DMS153 treated with DMSO at 0.1 percent for 48 hours (cell line): ENCODE data around the gene PPTC7.
A peak's percentile ranks its signal among the peaks of the same experiment; 100 is the strongest.
"Not testable (repeated sequence)": the region's sequence is repeated elsewhere in the genome, so short reads cannot be mapped to it uniquely, and the experiment has no call there.

Source experiments
- DNase-seq: peaks from one replicate; lab custom pipeline; 2025; ENCODE audit not compliant: unreplicated experiment; lab: John Stamatoyannopoulos, UW

PPTC7 gene

DNA sequence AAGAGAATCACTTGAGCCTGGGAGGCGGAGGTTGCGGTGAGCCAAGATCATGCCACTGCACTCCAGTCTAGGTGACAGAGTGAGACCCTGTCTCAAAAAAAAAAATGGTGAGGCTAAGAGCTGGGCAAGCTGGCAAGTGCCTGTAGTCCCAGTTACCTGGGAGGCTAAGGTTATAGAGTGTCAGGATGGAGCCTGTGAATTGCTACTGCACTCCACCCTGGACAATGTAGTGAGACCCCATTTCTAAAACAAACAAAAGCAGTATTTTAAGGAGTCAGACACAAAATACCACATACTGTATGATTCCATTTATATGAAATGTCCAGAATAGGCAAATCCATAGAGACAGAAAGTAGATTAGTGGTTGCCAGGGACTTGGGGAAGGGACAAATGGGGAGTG, 4.0 kb upstream of the PPTC7 start:
- DNase-seq = not testable (repeated sequence)

DNA sequence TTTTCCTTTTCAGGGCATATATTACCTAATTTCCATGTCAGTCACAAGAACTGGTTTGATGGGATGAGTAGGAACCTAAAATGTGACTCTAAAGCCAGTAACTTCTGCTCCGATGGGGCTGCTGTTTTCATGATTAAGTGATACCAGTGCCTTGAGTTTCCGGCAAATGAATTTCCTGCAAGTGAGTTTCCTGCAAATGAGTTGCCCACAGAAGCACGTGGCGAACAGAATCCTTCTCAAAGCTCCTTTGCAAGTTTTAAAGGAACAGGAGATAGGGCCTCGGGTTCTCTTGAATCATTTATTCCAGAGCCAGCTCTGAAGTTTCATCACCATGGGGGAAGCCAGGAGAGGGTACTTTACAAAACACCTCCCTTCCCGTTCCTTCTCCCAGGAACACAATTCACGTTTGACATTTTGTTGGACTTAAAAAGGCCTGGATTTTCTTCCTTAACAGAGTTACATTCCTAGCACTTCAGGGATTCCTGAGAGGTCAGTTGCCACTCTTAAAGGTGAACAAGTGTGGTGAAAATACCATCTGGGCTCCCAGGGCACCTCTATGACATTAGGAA, 2.2 kb upstream of the PPTC7 start:
- DNase-seq = no peak

DNA sequence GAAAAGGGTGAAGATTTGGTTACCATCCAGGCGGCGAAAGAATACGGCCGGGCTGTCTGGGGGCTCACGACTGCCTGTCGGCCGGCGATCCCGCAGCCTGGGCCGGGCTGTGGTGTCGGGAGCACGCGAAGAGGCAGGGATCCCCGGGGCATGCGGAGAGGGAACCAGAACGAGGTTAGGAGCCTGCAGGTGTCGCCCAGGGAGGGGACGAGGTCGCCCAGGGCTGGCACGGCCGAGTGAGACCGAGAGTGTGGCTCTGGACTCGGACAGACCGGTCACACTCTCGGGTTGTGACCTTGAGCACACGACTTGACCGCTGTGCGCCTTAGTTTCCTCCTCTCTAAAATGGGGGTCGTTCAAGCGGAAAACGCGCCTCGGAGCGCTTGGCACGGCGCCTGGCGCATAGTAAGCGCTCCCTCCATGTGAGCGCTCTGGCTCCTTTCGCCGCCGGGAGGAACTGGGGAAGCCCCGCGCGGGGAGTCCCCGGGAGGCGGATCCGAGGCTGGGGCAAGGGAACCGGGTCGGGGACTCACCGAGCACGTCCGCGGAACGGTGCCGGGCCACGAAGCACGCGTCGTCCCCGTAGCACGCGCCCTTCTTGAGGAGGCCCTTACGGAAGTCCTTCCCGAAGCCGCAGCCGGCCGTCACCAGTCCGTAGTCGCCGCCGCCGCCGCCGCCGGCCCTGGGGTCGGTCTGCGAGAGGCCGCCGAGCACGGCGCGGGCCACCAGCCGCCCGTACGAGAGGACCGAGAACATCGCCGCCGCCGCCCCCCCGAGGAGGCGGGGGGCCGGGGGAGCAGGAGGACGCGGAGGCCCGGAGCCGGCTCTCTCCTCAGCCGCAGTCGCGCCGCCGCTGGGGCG, 612 bp downstream of the PPTC7 start:
- DNase-seq = no peak

DNA sequence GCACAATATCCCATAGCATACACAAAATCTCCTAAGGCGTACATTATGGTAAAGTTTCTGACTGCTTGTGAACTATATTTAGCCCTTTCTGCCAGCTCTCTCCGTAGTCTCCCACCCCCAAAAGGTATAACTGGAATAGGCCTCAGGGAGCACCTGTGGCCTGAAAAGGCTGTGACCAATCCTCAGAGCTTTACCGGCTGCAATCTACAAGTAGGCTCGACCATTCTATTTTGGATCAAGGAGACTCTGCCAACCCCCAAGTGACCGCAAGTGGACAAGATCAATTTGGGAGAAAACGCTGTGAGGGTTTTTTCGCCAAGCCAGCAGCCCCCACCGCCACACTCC, 1.2 kb downstream of the PPTC7 start:
- no peak for DNase-seq

DNA sequence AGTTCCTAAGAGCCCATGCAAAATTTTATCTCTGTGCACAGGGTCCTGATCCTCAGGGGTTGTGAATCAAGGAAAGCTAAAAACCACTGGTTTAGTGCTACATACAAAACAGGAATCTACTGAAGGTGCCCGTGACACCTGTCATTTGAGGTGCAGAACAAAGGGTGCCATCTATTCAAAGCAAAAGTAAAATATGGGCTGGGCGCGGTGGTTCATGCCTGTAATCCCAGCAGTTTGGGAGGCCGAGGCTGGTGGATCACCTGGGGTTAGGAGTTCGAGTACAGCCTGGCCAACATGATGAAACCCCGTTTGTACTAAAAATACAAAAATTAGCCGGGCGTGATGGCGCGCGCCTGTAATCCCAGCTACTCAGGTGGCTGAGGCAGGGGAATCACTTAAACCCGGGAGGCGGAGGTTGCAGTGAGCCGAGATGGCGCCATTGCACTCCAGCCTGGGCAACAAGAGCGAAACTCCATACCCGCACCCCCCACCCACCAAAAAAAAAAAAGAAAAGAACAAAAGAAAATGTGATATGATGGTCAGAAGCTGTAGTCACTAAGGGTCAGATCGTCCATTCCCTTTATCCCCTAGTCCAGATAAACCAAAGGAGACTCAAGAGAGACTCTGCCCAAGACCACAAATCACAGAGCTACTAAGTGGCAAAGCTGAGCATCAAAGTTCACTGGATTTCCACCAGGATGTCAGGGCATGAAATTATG, 3.4 kb downstream of the PPTC7 start:
- no peak for DNase-seq

DNA sequence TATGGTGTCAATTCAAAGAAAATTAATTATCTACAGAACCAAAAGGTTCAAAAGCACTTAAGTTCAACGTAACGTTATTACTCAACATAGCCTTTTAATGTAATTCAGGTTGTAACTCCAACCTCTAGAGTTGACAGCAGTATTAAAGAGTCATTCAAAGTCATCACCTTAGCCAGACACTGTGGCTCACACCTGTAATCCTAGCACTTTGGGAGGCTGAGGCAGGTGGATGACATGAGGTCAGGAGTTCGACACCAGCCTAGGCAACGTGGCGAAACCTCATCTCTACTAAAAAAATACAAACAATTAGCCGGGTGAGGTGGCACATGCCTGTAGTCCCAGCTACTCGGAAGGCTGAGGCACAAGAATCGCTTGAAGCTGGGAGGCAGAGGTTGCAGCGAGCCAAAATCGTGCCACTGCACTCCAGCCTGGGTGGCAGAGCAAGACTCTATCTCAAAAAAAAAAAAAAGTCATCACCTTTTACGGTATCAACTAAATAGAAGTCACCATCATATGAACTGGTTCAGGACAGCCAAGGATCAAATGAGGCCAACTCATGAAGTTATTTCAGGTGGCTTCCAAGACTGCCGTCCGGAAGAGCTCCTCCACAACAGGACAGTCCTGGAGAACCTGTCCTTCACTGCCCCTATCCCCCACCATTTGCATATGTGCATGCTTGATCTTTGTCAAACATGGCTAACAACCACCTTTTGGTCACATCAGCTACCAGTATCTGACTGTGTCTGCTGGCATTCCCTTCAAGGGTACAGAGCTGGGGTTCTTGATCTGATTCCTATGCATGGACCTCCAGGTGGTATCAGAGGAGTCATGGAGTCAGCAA, 4.2 kb downstream of the PPTC7 start:
- no peak for DNase-seq

DNA sequence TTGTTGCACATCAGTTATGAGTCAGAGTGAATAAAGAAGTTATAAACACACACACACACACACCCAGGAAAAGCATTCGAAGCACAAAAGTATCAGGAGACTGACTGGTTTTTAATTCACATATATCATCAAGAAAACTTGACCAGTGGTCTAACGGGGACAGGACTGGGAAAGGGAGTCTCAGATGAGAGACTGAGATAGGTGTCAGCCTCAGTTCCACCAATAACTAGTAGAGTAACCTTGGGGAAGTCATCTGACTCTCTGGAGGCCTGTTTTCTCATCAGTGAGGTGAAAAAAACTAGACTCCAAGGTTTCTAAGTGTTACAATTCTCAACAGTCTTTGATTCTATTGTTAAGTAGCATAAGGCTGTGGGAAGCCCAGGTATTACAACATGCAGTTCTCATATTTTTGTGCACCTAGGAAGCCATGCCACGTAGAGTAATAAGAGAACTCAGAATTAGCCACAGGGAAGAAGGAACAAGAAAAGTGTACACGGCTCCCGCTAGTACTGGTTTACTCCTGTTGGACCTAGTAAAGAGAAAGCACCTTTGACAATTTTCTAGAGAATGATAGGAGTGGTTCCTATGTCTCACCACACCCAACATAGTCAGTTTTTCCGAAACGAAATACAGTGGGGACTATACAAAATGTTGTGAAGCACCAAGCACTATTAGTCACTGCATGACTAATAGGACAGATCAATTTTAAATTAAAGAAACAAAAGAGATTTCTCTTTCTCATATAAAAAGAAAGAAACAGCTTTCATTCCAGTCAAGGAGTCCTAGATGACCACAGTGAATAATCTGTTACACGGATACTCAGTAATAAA, 5.0 kb downstream of the PPTC7 start:
- DNase-seq = no peak

DNA sequence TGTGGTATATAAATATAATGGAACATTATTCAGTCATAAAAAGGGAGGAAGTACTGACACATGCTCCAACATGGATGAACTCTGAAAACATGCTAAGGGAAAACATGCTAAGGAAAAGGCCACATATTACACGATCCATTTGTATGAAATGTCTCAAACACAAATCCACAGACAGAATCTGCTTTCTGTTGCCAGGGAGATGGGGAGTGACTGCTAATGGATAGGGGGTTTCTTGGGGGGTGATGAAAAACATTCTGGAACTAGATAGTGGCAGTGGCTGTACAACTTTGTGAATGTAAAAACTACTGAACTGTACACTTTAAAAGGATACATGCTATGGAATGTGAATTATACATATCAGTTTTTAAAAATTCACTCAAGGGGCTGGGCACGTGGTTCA, 6.6 kb downstream of the PPTC7 start:
- no peak for DNase-seq

DNA sequence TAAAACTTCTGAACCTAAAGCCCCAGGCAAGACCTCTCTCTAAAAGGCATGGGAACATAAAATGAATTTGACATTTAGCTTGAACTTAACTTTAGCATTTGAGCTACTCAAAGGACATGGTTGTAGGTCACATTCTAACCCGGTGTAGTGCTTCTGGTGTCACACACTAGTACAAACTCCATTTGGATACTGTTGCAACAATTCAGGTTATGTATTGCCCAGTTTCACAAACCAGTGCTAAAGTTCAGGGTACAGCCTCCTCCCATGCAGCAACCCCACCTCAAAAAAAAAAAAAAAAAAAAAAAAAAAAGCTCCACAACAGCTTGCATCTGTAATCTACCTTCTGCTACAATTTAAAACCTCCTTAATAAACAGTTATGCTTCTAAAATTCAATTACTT, 7.8 kb downstream of the PPTC7 start:
- no peak for DNase-seq

DNA sequence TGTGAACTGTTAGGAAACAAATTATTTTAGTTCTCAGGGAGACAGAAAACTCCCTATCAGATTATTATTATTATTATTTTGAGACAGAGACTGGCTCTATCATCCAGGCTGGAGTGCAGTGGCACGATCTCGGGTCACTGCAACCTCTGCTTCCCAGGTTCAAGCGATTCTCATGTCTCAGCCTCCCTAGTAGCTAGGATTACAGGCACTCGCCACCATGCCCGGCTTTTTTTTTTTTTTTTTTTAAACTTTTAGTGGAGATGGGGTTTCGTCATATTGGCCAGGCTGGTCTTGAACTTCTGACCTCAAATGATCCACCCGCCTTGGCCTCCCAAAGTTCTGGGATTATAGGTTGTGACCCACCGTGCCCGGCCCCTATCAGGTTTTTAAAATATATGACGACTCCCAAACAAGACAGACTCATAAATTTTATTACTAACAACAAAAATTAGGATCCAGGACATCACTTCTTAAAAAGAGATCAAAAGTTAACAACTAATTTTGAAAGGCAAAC, 8.3 kb downstream of the PPTC7 start:
- not testable (repeated sequence) for DNase-seq

DNA sequence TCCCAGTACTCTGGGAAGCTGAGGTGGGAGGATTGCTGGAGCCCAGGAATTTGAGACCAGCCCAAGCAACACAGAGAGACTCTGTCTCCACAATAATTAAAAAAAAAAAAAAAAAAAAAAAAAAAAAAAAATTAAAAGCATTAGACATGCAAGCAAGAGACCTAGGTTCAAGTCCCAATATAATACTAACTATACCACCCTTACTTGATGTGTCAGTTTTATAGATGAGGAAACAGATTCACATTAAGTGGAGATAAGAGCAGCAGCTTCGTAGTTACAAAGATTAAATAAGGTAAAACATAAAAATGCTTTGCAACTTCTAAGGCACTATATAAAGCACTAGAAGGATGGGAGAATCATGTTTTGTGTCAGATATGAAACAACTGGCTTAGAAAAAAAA, 9.1 kb downstream of the PPTC7 start:
- no peak for DNase-seq

DNA sequence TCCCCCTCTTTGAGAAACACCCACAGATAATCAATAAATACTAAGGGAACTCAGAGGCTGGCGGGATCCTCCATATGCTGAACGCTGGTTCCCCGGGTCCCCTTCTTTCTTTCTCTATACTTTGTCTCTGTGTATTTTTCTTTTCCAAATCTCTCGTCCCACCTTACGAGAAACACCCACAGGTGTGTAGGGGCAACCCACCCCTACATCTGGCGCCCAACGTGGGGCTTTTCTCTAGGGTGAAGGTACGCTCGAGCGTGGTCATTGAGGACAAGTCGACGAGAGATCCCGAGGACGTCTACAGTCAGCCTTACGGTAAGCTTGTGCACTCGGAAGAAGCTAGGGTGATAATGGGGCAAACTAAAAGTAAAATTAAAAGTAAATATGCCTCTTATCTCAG, 12.3 kb downstream of the PPTC7 start:
- DNase-seq = not testable (repeated sequence)

DNA sequence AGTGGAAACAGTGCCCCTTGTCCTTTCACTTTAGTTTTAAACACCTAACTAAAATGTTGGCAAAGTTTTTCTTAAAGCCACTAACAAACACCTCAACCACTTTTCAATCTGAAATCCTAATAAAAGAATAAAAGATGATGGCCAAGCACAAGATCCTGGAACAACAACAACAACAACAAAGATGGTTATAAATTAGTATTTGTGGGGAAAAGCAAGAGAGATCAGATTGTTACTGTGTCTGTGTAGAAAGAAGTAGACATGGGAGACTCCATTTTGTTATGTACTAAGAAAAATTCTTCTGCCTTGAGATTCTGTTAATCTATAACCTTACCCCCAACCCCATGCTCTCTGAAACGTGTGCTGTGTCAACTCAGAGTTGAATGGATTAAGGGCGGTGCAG, 13.3 kb downstream of the PPTC7 start:
- not testable (repeated sequence) for DNase-seq

DNA sequence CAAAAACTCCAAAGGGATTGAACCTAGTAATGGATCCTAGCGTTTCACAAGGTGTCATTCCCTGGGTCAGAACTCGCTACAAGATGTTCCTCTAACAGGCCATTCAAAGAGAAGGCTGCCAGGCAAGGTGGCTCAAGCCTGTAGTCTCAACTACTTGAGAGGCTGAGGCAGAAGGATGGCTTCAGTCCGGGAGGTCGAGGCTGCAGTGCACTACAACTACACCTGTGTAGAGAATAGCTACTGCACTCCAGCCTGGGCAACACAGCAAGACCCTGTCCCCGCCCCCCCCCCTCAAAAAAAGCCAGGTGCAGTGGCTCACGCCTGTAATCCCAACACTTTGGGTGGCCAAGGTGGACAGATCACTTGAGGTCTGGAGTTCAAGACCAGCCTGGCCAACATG, 14.4 kb downstream of the PPTC7 start:
- DNase-seq = no peak

DNA sequence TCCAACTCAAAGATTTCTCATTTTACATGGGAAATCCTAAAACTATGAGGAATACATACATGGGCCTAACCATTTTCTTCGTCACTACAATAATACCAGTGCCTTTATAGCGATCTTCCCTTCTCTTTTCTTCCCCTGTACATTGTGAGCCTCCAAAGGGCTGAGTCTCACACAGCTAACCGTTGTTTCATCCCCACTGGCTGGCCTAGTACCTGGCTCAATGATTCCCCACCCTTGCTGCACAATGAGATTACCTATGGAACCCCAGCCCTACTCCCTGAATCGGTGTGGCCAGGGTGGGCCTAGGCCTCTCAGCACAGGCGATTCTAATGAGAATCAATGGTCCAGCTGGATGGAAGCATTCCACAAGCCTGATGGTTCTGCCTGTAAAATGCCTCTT, 16.1 kb downstream of the PPTC7 start:
- DNase-seq = no peak

DNA sequence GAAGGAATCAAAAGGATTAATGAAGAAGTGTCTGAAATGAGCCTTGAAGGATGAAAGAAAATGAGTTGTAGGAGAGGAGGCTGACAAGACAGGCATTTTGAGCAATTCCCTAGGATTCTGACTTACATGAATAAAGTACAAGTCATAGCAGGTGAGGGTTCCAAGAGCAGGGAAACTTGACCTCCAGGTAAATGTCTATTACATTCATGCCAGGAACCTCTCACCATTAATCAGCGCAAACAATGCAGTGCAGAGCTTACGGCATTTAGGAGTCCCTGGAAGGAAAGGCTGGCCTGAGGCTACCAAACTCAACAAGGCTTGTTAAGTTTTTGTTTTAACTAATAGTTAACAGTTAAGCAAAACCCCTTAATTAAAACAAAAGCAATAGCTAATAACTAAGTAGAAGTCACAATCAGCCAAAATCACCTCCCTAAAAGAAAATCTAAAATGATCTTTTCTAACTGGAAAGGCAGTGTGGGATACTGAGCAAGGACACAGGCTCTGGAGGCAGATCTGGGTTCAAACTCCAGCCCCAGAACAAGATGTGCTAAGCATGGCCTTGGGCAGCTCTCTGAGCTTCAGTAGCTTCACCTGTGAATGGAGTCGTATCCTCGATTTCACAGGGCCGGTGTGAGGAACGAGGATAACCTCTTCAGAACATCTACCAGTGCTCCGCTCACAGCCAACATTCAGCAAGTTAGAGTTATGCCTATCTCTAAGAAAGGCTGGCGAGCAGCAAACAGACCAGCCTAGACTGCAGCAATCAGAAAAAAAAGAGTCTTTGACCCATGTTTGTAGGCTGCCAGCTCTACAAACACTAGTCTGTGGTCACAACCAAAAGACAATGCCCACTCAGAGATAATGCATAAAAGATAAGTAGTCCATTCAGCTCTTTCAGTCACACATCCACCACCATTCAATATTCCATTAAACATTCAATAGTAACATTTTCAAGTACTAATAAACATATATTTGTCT, 16.9 kb downstream of the PPTC7 start:
- DNase-seq = peak; percentile 44

DNA sequence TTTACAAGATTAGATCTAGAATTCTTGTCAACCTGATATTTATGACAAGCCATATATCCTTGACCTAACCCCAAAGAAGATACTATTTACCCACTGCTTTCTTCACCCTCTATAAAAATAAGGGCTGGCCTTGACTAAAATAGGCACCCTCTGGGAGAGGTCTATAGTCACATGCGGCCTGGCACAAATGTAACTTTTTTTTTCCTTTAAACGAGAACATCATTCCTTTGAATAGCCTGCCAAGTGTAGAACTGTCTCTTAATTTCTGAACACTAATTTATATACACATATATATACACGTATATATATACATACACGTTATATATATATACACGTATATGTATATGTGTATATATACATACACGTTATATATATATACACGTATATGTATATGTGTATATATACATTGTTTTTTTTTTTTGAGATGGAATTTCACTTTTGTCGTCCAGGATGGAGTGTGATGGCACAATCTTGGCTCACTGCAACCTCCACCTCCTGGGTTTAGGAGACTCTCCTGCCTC, 18.6 kb downstream of the PPTC7 start:
- DNase-seq = no peak

DNA sequence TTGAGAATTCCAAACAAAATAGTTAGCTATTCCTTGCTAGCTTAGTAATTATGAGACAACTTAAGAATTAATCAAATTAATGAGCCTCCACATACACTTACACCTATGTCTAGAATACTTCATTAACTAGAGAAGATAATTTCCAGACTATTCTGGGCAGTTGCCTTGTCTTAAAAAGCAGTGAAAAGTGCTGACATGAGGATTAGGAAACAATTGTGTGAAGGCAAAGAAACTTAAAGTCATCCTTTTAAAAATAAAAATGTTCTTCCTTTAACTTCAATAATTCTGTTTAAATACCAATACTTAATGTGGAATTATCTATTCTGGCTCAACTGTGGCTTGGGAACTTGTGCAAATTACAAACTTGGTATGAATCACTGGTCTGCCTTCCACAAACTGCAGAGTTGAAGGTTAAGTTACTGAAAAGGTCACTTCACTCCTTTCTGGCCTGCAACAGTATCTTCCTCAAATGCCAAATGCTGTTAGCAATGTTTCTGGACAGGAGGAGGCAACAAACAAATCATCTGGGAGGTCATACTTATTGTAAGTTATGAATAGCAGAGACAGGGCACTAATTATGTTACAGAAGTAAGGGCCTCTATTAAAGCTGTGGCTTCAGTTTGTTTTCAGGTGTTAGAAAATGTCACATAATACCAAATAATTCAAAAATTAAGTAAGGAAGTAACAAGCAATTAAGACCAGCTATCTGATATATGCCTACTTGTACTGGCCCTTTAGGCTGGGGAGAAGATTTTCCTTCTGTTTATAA, 19.2 kb downstream of the PPTC7 start:
- no peak for DNase-seq
